IPS-18a (cell line): ENCODE results near the gene MUL1.

Source experiments
- H3K27ac ChIP-seq: one replicate; pipeline ENCODE4 v1.5.1; 2013; ENCODE audit warnings: low read length
- H3K27me3 ChIP-seq: one replicate; pipeline ENCODE4 v1.6.1; 2013; ENCODE audit warnings: mild to moderate bottlenecking, low read length; ENCODE audit not compliant: control insufficient read depth, insufficient read depth
- H3K36me3 ChIP-seq: one replicate; pipeline ENCODE4 v1.6.1; 2013; ENCODE audit warnings: low read depth, low read length; ENCODE audit not compliant: control insufficient read depth
- H3K4me1 ChIP-seq: one replicate; pipeline ENCODE4 v1.6.1; 2013; ENCODE audit warnings: low read depth, low read length; ENCODE audit not compliant: control insufficient read depth
- H3K4me3 ChIP-seq: one replicate; pipeline ENCODE4 v1.5.1; 2013; ENCODE audit warnings: low read length
- H3K9ac ChIP-seq: one replicate; pipeline ENCODE4 v1.6.1; 2013; ENCODE audit warnings: mild to moderate bottlenecking, low read length, moderate library complexity
- H3K9me3 ChIP-seq: one replicate; pipeline ENCODE4 v1.6.1; 2013; ENCODE audit warnings: low read depth, low read length; ENCODE audit not compliant: control insufficient read depth

The MUL1 gene

DNA sequence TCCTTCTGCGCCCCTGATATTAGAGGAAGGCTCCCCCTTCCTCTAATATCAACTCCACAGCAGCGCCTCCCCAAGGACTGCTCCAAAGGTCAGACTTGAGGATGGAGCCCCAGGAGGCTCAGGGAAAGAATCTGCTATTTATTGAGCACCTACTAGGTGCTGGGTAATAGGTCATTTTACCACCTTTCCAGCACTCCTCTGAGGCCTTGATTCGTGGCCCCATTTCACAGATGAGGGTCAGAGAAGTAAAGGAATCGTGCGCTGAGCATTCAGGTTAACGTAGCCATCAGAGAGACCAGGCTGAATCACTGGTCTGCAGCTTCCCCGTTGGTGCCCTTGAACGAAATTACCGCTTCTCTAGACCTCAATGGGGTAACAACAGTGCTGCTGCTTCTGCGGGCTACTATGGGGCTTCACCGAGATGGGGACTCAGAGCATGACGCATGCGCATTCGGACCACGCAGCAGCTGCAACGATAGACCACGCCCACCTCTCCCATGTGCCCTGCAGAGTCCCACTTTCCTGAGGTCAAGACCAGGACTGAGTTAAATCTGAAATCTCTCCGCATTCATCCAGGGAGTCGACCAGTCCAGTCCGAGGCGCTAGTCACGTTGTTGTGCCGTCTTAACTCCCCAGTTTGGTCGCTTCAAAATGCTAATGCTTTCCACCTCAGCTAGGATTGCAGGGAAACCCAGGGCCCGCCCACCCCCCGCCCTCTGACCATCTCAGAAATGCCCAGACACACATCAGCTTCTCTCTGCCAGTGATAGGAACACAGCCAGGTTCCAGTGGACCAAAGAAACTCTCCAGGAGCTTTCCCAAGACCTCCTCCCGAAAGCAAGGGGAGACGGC lies 34.9 kb downstream of the MUL1 start:
- Histone ChIP-seq H3K4me3 (peak overlapping the region; percentile 48), H3K27ac (no peak overlapping the region), H3K36me3 (no peaks in the 10 kb centered on the region), H3K4me1 (peaks cover 15% of the 10 kb centered on the region), H3K9me3 (no peaks in the 10 kb centered on the region), H3K27me3 (peaks cover 15% of the 10 kb centered on the region), H3K9ac (no peak overlapping the region)

- Histone ChIP-seq H3K4me3 (no peak overlapping the region), H3K27ac (no peak overlapping the region), H3K9ac (no peak overlapping the region), H3K36me3 (no peaks in the 10 kb centered on the region), H3K9me3 (no peaks in the 10 kb centered on the region), H3K4me1 (peaks cover 9% of the 10 kb centered on the region), H3K27me3 (peaks cover 6% of the 10 kb centered on the region)
Measured at GRCh38 chr1:20472121-20472520, 35.8 kb downstream of the MUL1 start.

GRCh38 chr1:20470194-20470593 lies 37.8 kb downstream of the MUL1 start:
- no peak overlapping the region for H3K9ac ChIP-seq
- no peak overlapping the region for H3K27ac ChIP-seq
- H3K4me3 ChIP-seq, result no peak overlapping the region
- no peaks in the 10 kb centered on the region for H3K9me3 ChIP-seq
- no peaks in the 10 kb centered on the region for H3K27me3 ChIP-seq
- peaks cover 3% of the 10 kb centered on the region for H3K4me1 ChIP-seq
- no peaks in the 10 kb centered on the region for H3K36me3 ChIP-seq

DNA sequence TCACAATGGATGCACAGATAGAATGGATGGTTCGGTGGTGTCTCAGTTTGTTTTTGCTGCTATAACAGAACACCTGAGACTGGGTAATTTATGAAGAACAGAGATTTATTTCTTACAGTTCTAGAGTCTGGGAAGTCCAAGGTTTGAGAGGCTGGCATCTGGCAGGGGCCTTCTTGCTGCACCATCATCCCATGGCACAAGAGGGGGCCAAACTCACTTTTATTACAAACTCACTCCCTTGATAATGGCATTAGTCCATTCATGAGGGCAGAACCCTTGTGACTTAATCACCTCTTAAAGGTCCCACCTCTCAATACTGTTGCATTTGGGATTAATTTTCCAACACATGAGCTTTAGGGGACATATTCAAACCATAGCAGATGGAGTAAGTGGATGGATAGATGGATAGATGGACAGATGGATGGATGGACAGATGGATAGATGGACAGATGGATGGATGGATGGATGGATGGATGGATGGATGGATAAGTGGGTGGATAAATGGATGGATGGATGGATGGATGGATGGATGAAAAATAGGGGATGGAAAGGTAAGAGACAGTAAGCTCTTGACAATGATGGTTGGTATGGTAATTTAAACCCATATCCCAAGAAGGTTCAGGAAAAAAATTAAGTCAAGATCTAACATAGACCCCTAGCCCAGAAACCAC lies 38.4 kb downstream of the MUL1 start:
- Histone ChIP-seq H3K9me3 (no peaks in the 10 kb centered on the region), H3K4me1 (peaks cover 3% of the 10 kb centered on the region), H3K4me3 (no peak overlapping the region), H3K9ac (no peak overlapping the region), H3K27ac (no peak overlapping the region), H3K27me3 (peaks cover 5% of the 10 kb centered on the region), H3K36me3 (no peaks in the 10 kb centered on the region)

- peaks cover 8% of the 10 kb centered on the region for H3K27me3 ChIP-seq
- H3K4me3 ChIP-seq, result no peak overlapping the region
- H3K27ac ChIP-seq, result no peak overlapping the region
- H3K4me1 ChIP-seq, result no peaks in the 10 kb centered on the region
- no peaks in the 10 kb centered on the region for H3K9me3 ChIP-seq
- no peaks in the 10 kb centered on the region for H3K36me3 ChIP-seq
- H3K9ac ChIP-seq, result no peak overlapping the region
Measured at GRCh38 chr1:20466273-20466672, 41.7 kb downstream of the MUL1 start.

- Histone ChIP-seq H3K9ac (no peak overlapping the region), H3K27ac (no peak overlapping the region), H3K36me3 (no peaks in the 10 kb centered on the region), H3K27me3 (peaks cover 8% of the 10 kb centered on the region), H3K4me1 (no peaks in the 10 kb centered on the region), H3K9me3 (no peaks in the 10 kb centered on the region), H3K4me3 (no peak overlapping the region)
Measured at GRCh38 chr1:20465187-20465586, 42.8 kb downstream of the MUL1 start.

- H3K27me3 ChIP-seq, result peaks cover 8% of the 10 kb centered on the region
- no peak overlapping the region for H3K27ac ChIP-seq
- H3K4me1 ChIP-seq, result no peaks in the 10 kb centered on the region
- no peaks in the 10 kb centered on the region for H3K36me3 ChIP-seq
- no peak overlapping the region for H3K4me3 ChIP-seq
- no peak overlapping the region for H3K9ac ChIP-seq
- H3K9me3 ChIP-seq, result no peaks in the 10 kb centered on the region
Measured at GRCh38 chr1:20463502-20463901, 44.4 kb downstream of the MUL1 start.

DNA sequence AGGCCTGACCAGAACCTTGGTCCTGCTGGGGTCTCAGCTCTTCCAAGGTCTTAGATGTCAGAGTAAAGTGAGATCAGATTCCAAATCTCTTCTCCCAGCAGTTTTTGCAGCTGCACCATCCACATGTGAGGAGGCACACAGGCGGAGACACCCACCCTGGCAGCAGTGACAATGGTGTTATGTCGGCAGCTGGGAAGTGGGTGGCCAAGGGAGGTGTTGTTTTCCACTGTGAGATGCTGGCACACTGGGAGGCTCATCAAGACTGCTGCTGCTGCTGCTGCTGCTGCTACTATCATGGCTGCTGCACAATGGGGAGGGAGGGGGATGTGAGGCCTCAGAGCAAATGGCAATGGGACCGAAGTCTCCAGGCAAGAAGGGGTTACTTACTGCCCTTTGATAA lies 45.6 kb downstream of the MUL1 start:
- H3K9ac ChIP-seq, result no peak overlapping the region
- no peak overlapping the region for H3K27ac ChIP-seq
- H3K4me3 ChIP-seq, result no peak overlapping the region
- H3K36me3 ChIP-seq, result no peaks in the 10 kb centered on the region
- no peaks in the 10 kb centered on the region for H3K9me3 ChIP-seq
- peaks cover 8% of the 10 kb centered on the region for H3K27me3 ChIP-seq
- H3K4me1 ChIP-seq, result no peaks in the 10 kb centered on the region

- Histone ChIP-seq H3K9ac (no peak overlapping the region), H3K27ac (no peak overlapping the region), H3K4me3 (no peak overlapping the region), H3K9me3 (no peaks in the 10 kb centered on the region), H3K36me3 (no peaks in the 10 kb centered on the region), H3K27me3 (no peaks in the 10 kb centered on the region), H3K4me1 (no peaks in the 10 kb centered on the region)
Measured at GRCh38 chr1:20458717-20459116, 49.2 kb downstream of the MUL1 start.

- no peak overlapping the region for H3K9ac ChIP-seq
- H3K27ac ChIP-seq, result no peak overlapping the region
- H3K9me3 ChIP-seq, result no peaks in the 10 kb centered on the region
- no peak overlapping the region for H3K4me3 ChIP-seq
- H3K27me3 ChIP-seq, result no peaks in the 10 kb centered on the region
- H3K36me3 ChIP-seq, result no peaks in the 10 kb centered on the region
- H3K4me1 ChIP-seq, result no peaks in the 10 kb centered on the region
Measured at GRCh38 chr1:20454004-20454403, 53.9 kb downstream of the MUL1 start.

DNA sequence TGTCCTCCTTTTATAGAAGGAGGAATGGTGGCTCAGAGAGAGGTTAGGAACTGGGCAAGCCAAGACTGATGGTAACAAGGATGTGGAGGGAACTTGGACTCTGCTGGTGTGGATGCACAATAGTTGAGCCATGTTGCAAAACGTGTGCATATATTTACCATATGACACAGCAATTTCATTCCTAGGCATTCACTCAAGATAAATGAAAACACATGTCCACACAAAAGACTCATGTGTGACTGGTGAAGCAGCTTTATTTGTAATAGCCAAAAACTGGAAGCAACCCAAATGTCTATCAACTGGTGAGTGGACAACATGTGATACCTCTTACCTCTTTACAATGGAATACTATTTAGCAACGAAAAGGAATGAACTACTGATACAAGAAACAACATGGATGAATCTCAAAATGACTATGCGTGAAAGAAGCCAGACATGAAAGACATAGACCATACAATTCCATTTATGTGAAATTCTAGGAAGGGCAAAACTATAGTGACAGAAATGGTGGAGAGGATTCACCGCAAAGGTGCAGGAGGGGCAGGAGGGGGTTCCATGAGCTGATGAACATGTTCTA lies 58.1 kb downstream of the MUL1 start:
- Histone ChIP-seq H3K4me1 (no peaks in the 10 kb centered on the region), H3K4me3 (no peak overlapping the region), H3K9me3 (no peaks in the 10 kb centered on the region), H3K27ac (no peak overlapping the region), H3K9ac (no peak overlapping the region), H3K36me3 (no peaks in the 10 kb centered on the region), H3K27me3 (no peaks in the 10 kb centered on the region)
